Skeletal muscle satellite cell (primary cell): ENCODE measurements around the gene SPDYE17. TPM values are rescaled to one million over a fixed set of nuclear protein-coding genes. Genes with fewer than 3 reads are reported as not detected.
A peak's percentile ranks its signal among the peaks of the same experiment; 100 is the strongest.
"Not testable (repeated sequence)": the region's sequence is repeated elsewhere in the genome, so short reads cannot be mapped to it uniquely, and the experiment has no call there.

Experiments
- H3K27me3 ChIP-seq: 2 replicates; pipeline ENCODE4 v1.7.0; 2013; ENCODE audit warnings: low read length; ENCODE audit not compliant: control insufficient read depth, insufficient read depth
- H3K36me3 ChIP-seq: 2 replicates; pipeline ENCODE4 v1.7.0; 2013; ENCODE audit warnings: mild to moderate bottlenecking, control low read depth, low read length; ENCODE audit not compliant: insufficient read depth
- H3K4me1 ChIP-seq: 2 replicates; pipeline ENCODE4 v1.7.0; 2013; ENCODE audit warnings: low read length; ENCODE audit not compliant: control insufficient read depth, insufficient read depth
- H3K4me2 ChIP-seq: 2 replicates; pipeline ENCODE4 v1.7.0; 2013; ENCODE audit warnings: mild to moderate bottlenecking, low read length
- H3K4me3 ChIP-seq: 2 replicates; pipeline ENCODE4 v1.7.0; 2013; ENCODE audit warnings: low read length
- H3K9ac ChIP-seq: 2 replicates; pipeline ENCODE4 v1.7.0; 2013; ENCODE audit warnings: mild to moderate bottlenecking, low read depth, low read length, moderate library complexity
- H3K9me3 ChIP-seq: replicated peaks from 2 replicates; pipeline ENCODE4 v1.7.0; 2013; ENCODE audit warnings: mild to moderate bottlenecking, control low read depth, low read length
- total RNA-seq: library from RNA; depleted of rRNA; stranded (reverse); fragments of >200 nt; gene quantifications from 2 replicates; pipeline ENCODE4 v1.2.3, GENCODE V29; 2012; rRNA removed

The SPDYE17 gene
- total RNA-seq = not detected in 2 replicates

- not testable (repeated sequence) for H3K9ac ChIP-seq, H3K9me3 ChIP-seq, H3K4me1 ChIP-seq, H3K27me3 ChIP-seq, H3K36me3 ChIP-seq, H3K4me2 ChIP-seq, H3K4me3 ChIP-seq
Measured at GRCh38 chr7:77032261-77032660, at the start of gene SPDYE17. SPDYE17 (minus strand) TSS chr7:77032361; CDS start chr7:77030570, 1,791 bp downstream.

GRCh38 chr7:77080236-77080635 lies 48.1 kb upstream of the SPDYE17 start:
- H3K9ac ChIP-seq, H3K4me2 ChIP-seq, H3K4me3 ChIP-seq, H3K9me3 ChIP-seq, H3K36me3 ChIP-seq, H3K4me1 ChIP-seq, H3K27me3 ChIP-seq: not testable (repeated sequence)

GRCh38 chr7:77079624-77080023 lies 47.5 kb upstream of the SPDYE17 start:
- not testable (repeated sequence) for H3K9me3 ChIP-seq, H3K27me3 ChIP-seq, H3K4me3 ChIP-seq, H3K9ac ChIP-seq, H3K4me2 ChIP-seq, H3K4me1 ChIP-seq, H3K36me3 ChIP-seq

- H3K36me3 ChIP-seq, H3K9ac ChIP-seq, H3K4me3 ChIP-seq, H3K27me3 ChIP-seq, H3K4me2 ChIP-seq, H3K4me1 ChIP-seq, H3K9me3 ChIP-seq: not testable (repeated sequence)
Measured at GRCh38 chr7:77079112-77079511, 47.0 kb upstream of the SPDYE17 start.

GRCh38 chr7:77077060-77077459 lies 44.9 kb upstream of the SPDYE17 start:
- H3K36me3 ChIP-seq, H3K9ac ChIP-seq, H3K4me3 ChIP-seq, H3K4me2 ChIP-seq, H3K27me3 ChIP-seq, H3K9me3 ChIP-seq, H3K4me1 ChIP-seq: not testable (repeated sequence)

- H3K27me3 ChIP-seq, H3K4me3 ChIP-seq, H3K4me2 ChIP-seq, H3K36me3 ChIP-seq, H3K9ac ChIP-seq, H3K9me3 ChIP-seq, H3K4me1 ChIP-seq: not testable (repeated sequence)
Measured at GRCh38 chr7:77074786-77075396, 42.7 kb upstream of the SPDYE17 start.

- not testable (repeated sequence) for H3K9me3 ChIP-seq, H3K4me3 ChIP-seq, H3K4me1 ChIP-seq, H3K4me2 ChIP-seq, H3K27me3 ChIP-seq, H3K9ac ChIP-seq, H3K36me3 ChIP-seq
Measured at GRCh38 chr7:77071108-77071507, 38.9 kb upstream of the SPDYE17 start.

- H3K4me1 ChIP-seq = not testable (repeated sequence)
Measured at GRCh38 chr7:77065869-77066268, 33.7 kb upstream of the SPDYE17 start.

GRCh38 chr7:77063732-77064131 lies 31.6 kb upstream of the SPDYE17 start:
- H3K4me1 ChIP-seq, H3K4me3 ChIP-seq, H3K4me2 ChIP-seq, H3K9me3 ChIP-seq, H3K9ac ChIP-seq, H3K36me3 ChIP-seq, H3K27me3 ChIP-seq: not testable (repeated sequence)

More at GRCh38 chr7:77065869-77066268, 33.7 kb upstream of the SPDYE17 start:
- H3K4me3 ChIP-seq, H3K36me3 ChIP-seq, H3K9me3 ChIP-seq, H3K9ac ChIP-seq, H3K27me3 ChIP-seq, H3K4me2 ChIP-seq: not testable (repeated sequence)

GRCh38 chr7:77062557-77062956 lies 30.4 kb upstream of the SPDYE17 start, which contains the start of gene SPDYE18:
SPDYE18 (minus strand) TSS chr7:77062558; CDS start chr7:77060512, 2,046 bp downstream.
- not testable (repeated sequence) for H3K9me3 ChIP-seq, H3K9ac ChIP-seq, H3K36me3 ChIP-seq, H3K4me2 ChIP-seq, H3K27me3 ChIP-seq, H3K4me1 ChIP-seq, H3K4me3 ChIP-seq

- not testable (repeated sequence) for H3K4me3 ChIP-seq, H3K4me1 ChIP-seq, H3K36me3 ChIP-seq, H3K9ac ChIP-seq, H3K4me2 ChIP-seq, H3K9me3 ChIP-seq, H3K27me3 ChIP-seq
Measured at GRCh38 chr7:77026349-77026748, 5.8 kb downstream of the SPDYE17 start.

GRCh38 chr7:77010074-77010680 lies 22.0 kb downstream of the SPDYE17 start:
- not testable (repeated sequence) for H3K9me3 ChIP-seq, H3K4me1 ChIP-seq, H3K36me3 ChIP-seq, H3K27me3 ChIP-seq, H3K4me3 ChIP-seq, H3K9ac ChIP-seq
- peak overlapping the region; percentile 11 for H3K4me2 ChIP-seq
